ENCODE results near the gene DAB1. TPM values are rescaled to one million over a fixed set of nuclear protein-coding genes. Genes with fewer than 3 reads are reported as not detected.

DAB1 gene
- polyA plus RNA-seq, 3 donors: not detected

DNA sequence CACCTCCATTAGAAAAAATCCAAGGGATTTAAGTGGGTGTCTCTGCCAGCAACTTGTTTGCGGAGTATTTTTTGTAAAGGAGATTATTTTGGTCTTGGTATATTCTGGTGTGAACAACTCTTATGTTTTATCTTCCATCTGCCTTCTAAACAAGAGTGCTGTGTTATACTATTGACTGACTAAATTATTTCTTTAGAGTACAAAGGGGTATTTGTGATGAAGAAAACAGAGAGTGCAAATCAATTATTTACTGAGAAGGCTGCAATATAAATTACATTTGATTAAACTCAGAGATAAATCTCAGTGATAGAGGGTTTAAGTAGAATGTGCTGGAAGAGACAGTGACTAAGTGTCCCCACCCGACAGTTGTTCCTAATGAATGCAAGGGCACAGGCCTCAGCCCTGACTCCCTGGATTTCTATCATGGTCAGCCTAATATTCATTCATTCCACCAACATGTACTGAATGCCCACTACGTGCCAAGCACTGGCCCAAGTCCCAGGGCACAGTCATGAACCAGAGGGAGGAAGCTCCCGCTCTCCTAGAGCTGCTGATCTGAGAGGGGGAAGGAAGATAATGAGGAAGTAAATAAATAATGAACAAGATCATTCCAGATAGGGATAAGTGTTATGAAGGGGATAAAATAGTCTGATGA, 261.1 kb downstream of the DAB1 start:
- H3K4me3 ChIP-seq (replicated peaks in 1 of 3; ENCODE audit: low read depth in 2 of 3, low read length in 3 of 3): no peak overlapping the region
- no peak for TF ChIP-seq CTCF (IDR thresholded peaks at IDR 0.05)
- Mint-ChIP-seq H3K4me3 (no peak overlapping the region), H3K36me3 (no peaks in the 10 kb centered on the region), H3K9me3 (peaks cover 0 to 4% (median 0%) of the 10 kb centered on the region in 7 donors), H3K27ac (peak overlapping the region in 1 of 7 donors; percentile 47), H3K4me1 (no peaks in the 10 kb centered on the region), H3K27me3 (ENCODE audit: low read depth in 3 of 3) (peaks cover 0 to 2% (median 0%) of the 10 kb centered on the region in 3 donors)
- H3K9me3 ChIP-seq (replicated peaks in 1 of 2; ENCODE audit: control insufficient read depth in 1 of 2, insufficient read depth in 1 of 2, low read length in 2 of 2): no peaks in the 10 kb centered on the region
- WGBS (ENCODE audit: insufficient coverage): 41% methylated on average over 2 of the region's 4 CpGs
- no peak overlapping the region for H3K9ac ChIP-seq (ENCODE audit: insufficient read depth, low read length, poor library complexity, severe bottlenecking)
- H3K4me1 ChIP-seq (ENCODE audit: control insufficient read depth in 1 of 2, insufficient read depth in 2 of 2, low read length in 2 of 2): no peaks in the 10 kb centered on the region
- no peak for DNase-seq
- no peak overlapping the region for H3K4me2 ChIP-seq (replicated peaks; ENCODE audit: extremely low read depth, low read length, poor library complexity, severe bottlenecking)
- no peaks in the 10 kb centered on the region for H4K20me1 ChIP-seq (ENCODE audit: insufficient read depth, low read length)
- no peaks in the 10 kb centered on the region for H3K36me3 ChIP-seq (replicated peaks in 1 of 2; ENCODE audit: control insufficient read depth in 1 of 2, insufficient read depth in 2 of 2, low read length in 2 of 2)
- no peaks in the 10 kb centered on the region for H3K27me3 ChIP-seq (ENCODE audit: control insufficient read depth in 2 of 2, insufficient read depth in 2 of 2, low read length in 2 of 2)
- no peaks in the 10 kb centered on the region for H3K79me2 ChIP-seq (ENCODE audit: insufficient read depth, low read length)
- H2AFZ ChIP-seq (ENCODE audit: insufficient read depth, low read depth, low read length, poor library complexity, severe bottlenecking): no peak overlapping the region
- H3K27ac ChIP-seq (ENCODE audit: low read depth in 1 of 2, low read length in 2 of 2): no peak overlapping the region
- intact Hi-C loops (cut with micrococcal nuclease): no loop called here

DNA sequence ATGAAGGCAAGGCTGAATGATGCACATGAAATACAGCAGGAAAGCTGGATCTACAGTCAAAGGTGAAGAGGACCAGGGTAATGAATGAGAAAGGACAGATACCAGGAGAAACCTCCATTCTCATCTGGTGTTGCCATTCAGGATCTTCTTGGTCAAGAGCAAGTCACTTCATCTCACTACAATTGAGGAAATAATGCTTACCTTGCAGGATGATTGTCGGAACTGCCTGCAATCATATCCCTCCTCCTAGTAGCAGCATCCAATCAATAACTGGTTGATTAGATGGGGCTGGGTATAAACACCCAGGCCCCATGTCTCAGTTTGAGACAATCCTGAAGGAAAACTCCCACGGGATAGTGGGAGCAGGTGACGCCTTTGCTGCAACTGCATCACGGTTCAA, 263.3 kb downstream of the DAB1 start:
- intact Hi-C loops (cut with micrococcal nuclease): no loop called here
- WGBS (ENCODE audit: insufficient coverage): 100% methylated on average over 2 of the region's 4 CpGs
- no peaks in the 10 kb centered on the region for H3K27me3 ChIP-seq (ENCODE audit: control insufficient read depth in 2 of 2, insufficient read depth in 2 of 2, low read length in 2 of 2)
- H3K9me3 ChIP-seq (replicated peaks in 1 of 2; ENCODE audit: control insufficient read depth in 1 of 2, insufficient read depth in 1 of 2, low read length in 2 of 2): peaks cover 0 to 4% of the 10 kb centered on the region in 2 donors
- no peaks in the 10 kb centered on the region for H3K36me3 ChIP-seq (replicated peaks in 1 of 2; ENCODE audit: control insufficient read depth in 1 of 2, insufficient read depth in 2 of 2, low read length in 2 of 2)
- no peak overlapping the region for H3K4me3 ChIP-seq (replicated peaks in 1 of 3; ENCODE audit: low read depth in 2 of 3, low read length in 3 of 3)
- peaks cover 0 to 5% (median 2%) of the 10 kb centered on the region in 3 donors for H3K27me3 Mint-ChIP-seq (ENCODE audit: low read depth in 3 of 3)
- peaks cover 2 to 12% (median 4%) of the 10 kb centered on the region in 7 donors for H3K9me3 Mint-ChIP-seq
- H3K9ac ChIP-seq (ENCODE audit: insufficient read depth, low read length, poor library complexity, severe bottlenecking): no peak overlapping the region
- no peaks in the 10 kb centered on the region for H3K4me1 ChIP-seq (ENCODE audit: control insufficient read depth in 1 of 2, insufficient read depth in 2 of 2, low read length in 2 of 2)
- H3K79me2 ChIP-seq (ENCODE audit: insufficient read depth, low read length): no peaks in the 10 kb centered on the region
- no peak for DNase-seq
- no peak overlapping the region for H2AFZ ChIP-seq (ENCODE audit: insufficient read depth, low read depth, low read length, poor library complexity, severe bottlenecking)
- H3K4me2 ChIP-seq (replicated peaks; ENCODE audit: extremely low read depth, low read length, poor library complexity, severe bottlenecking): no peak overlapping the region
- H3K4me1 Mint-ChIP-seq: no peaks in the 10 kb centered on the region
- no peak overlapping the region for H3K4me3 Mint-ChIP-seq
- no peak overlapping the region for H3K27ac ChIP-seq (ENCODE audit: low read depth in 1 of 2, low read length in 2 of 2)
- H4K20me1 ChIP-seq (ENCODE audit: insufficient read depth, low read length): no peaks in the 10 kb centered on the region
- H3K27ac Mint-ChIP-seq: no peak overlapping the region
- no peaks in the 10 kb centered on the region for H3K36me3 Mint-ChIP-seq
- TF ChIP-seq CTCF (IDR thresholded peaks at IDR 0.05): no peak

Measured in CD14-positive monocyte (primary cell).